SU-DHL-6 (cell line): Measurements from ENCODE around the gene MAPKAPK2.

Experiments
- H2AFZ ChIP-seq: fragments of 200-600 bp; sonication (generic); 2 replicates; pipeline ENCODE4 v1.6.1; 2014; ENCODE audit warnings: low read depth, mild to moderate bottlenecking, moderate library complexity, mixed read lengths, antibody characterized with exemption, low read length; ENCODE audit not compliant: severe bottlenecking
- H3F3A ChIP-seq: fragments of 200-600 bp; shearing (Covaris generic); 2 replicates; pipeline ENCODE4 v1.6.0; 2016; ENCODE audit warnings: antibody characterized with exemption, mild to moderate bottlenecking; ENCODE audit not compliant: insufficient read depth
- H3K27ac ChIP-seq: fragments of 200-600 bp; sonication (generic); 2 replicates; pipeline ENCODE4 v1.5.1; 2016; ENCODE audit warnings: low read depth, mild to moderate bottlenecking, low read length, moderate library complexity, mixed read lengths
- H3K27me3 ChIP-seq: fragments of 200-600 bp; sonication (generic), shearing (Covaris generic); 2 replicates; pipeline ENCODE4 v1.6.0; 2014; ENCODE audit warnings: mild to moderate bottlenecking, low read length
- H3K36me3 ChIP-seq: fragments of 200-600 bp; sonication (generic); 2 replicates; pipeline ENCODE4 v1.6.1; 2014; ENCODE audit warnings: mild to moderate bottlenecking, low read length, mixed read lengths
- H3K4me2 ChIP-seq: fragments of 300-600, 200-600 bp; shearing (Covaris generic), sonication (generic); 2 replicates; pipeline ENCODE4 v1.6.0; 2014; ENCODE audit warnings: low read length, low read depth, mild to moderate bottlenecking; ENCODE audit not compliant: poor library complexity, severe bottlenecking
- H3K4me3 ChIP-seq: fragments of 200-600 bp; sonication (generic); 2 replicates; pipeline ENCODE4 v1.5.1; 2014; ENCODE audit warnings: antibody characterized with exemption, low read length, mild to moderate bottlenecking, mixed read lengths; ENCODE audit not compliant: insufficient read depth, poor library complexity, severe bottlenecking
- H3K79me2 ChIP-seq: fragments of 200-600 bp; sonication (generic); 2 replicates; pipeline ENCODE4 v1.6.1; 2014; ENCODE audit warnings: mild to moderate bottlenecking, low read length, moderate library complexity; ENCODE audit not compliant: insufficient read depth
- H3K9ac ChIP-seq: fragments of 200-600 bp; sonication (generic); 2 replicates; pipeline ENCODE4 v1.7.0; 2014; ENCODE audit warnings: mild to moderate bottlenecking, low read length
- H3K9me2 ChIP-seq: fragments of 200-600 bp; sonication (generic); replicated peaks from 2 replicates; pipeline ENCODE4 v1.6.1; 2014; ENCODE audit warnings: low read length; ENCODE audit not compliant: insufficient read depth
- H3K9me3 ChIP-seq: fragments of 200-600 bp; sonication (generic); 2 replicates; pipeline ENCODE4 v1.6.1; 2014; ENCODE audit warnings: low read length, mixed read lengths; ENCODE audit not compliant: insufficient read depth
- H4K20me1 ChIP-seq: fragments of 200-600 bp; sonication (generic); 2 replicates; pipeline ENCODE4 v1.6.1; 2014; ENCODE audit warnings: low read depth, mild to moderate bottlenecking, antibody characterized with exemption, low read length, moderate library complexity, mixed read lengths
- CTCF ChIP-seq: fragments of 200-600 bp; sonication (generic); IDR thresholded peaks from one replicate; pipeline ENCODE4 v1.5.1; 2017; ENCODE audit warnings: antibody characterized with exemption, mild to moderate bottlenecking, low read length, moderate library complexity; ENCODE audit not compliant: insufficient read depth, poor library complexity, severe bottlenecking
- EZH2phosphoT487 ChIP-seq: fragments of 200-600 bp; sonication (generic), shearing (Covaris generic); conservative IDR thresholded peaks from 2 replicates; pipeline ENCODE4 v1.6.1; 2018; ENCODE audit warnings: mild to moderate bottlenecking, antibody characterized with exemption, low read length, moderate library complexity, mixed read lengths

Gene MAPKAPK2

GRCh38 chr1:206722751-206723461 is 38.2 kb downstream of the MAPKAPK2 start:
- Histone ChIP-seq H3F3A (no peaks in the 10 kb centered on the region), H3K36me3 (no peaks in the 10 kb centered on the region)

GRCh38 chr1:206723462-206723804 is 38.7 kb downstream of the MAPKAPK2 start:
- no peak overlapping the region for H3K27ac ChIP-seq
- no peak overlapping the region for H3K9ac ChIP-seq

More at GRCh38 chr1:206722751-206723461, 38.2 kb downstream of the MAPKAPK2 start:
- H2AFZ ChIP-seq = no peak overlapping the region
- H3K27me3 ChIP-seq = no peaks in the 10 kb centered on the region
- H3K9ac ChIP-seq = no peak overlapping the region
- no peak for TF ChIP-seq CTCF
- TF ChIP-seq EZH2phosphoT487 = no peak
- no peaks in the 10 kb centered on the region for H4K20me1 ChIP-seq
- H3K4me2 ChIP-seq = no peak overlapping the region
- no peak overlapping the region for H3K4me3 ChIP-seq
- no peaks in the 10 kb centered on the region for H3K9me3 ChIP-seq
- H3K27ac ChIP-seq = no peak overlapping the region
- no peaks in the 10 kb centered on the region for H3K9me2 ChIP-seq
- no peaks in the 10 kb centered on the region for H3K79me2 ChIP-seq

GRCh38 chr1:206723805-206724472 is 39.2 kb downstream of the MAPKAPK2 start:
- no peaks in the 10 kb centered on the region for H3K27me3 ChIP-seq
- no peaks in the 10 kb centered on the region for H3F3A ChIP-seq
- no peak overlapping the region for H2AFZ ChIP-seq
- no peak overlapping the region for H3K9ac ChIP-seq
- H4K20me1 ChIP-seq = no peaks in the 10 kb centered on the region
- H3K9me3 ChIP-seq = no peaks in the 10 kb centered on the region
- no peaks in the 10 kb centered on the region for H3K36me3 ChIP-seq
- TF ChIP-seq CTCF = no peak
- TF ChIP-seq EZH2phosphoT487 = no peak
- H3K4me3 ChIP-seq = no peak overlapping the region
- no peak overlapping the region for H3K4me2 ChIP-seq
- no peak overlapping the region for H3K27ac ChIP-seq
- no peaks in the 10 kb centered on the region for H3K9me2 ChIP-seq
- H3K79me2 ChIP-seq = no peaks in the 10 kb centered on the region

More at GRCh38 chr1:206723462-206723804, 38.7 kb downstream of the MAPKAPK2 start:
- no peaks in the 10 kb centered on the region for H3K27me3 ChIP-seq
- H3K4me2 ChIP-seq = no peak overlapping the region
- no peaks in the 10 kb centered on the region for H3K36me3 ChIP-seq
- no peaks in the 10 kb centered on the region for H3K9me3 ChIP-seq
- H3K9me2 ChIP-seq = no peaks in the 10 kb centered on the region
- no peak overlapping the region for H3K4me3 ChIP-seq
- H4K20me1 ChIP-seq = no peaks in the 10 kb centered on the region
- H2AFZ ChIP-seq = no peak overlapping the region
- no peaks in the 10 kb centered on the region for H3K79me2 ChIP-seq
- H3F3A ChIP-seq = no peaks in the 10 kb centered on the region
- TF ChIP-seq EZH2phosphoT487 = no peak
- no peak for TF ChIP-seq CTCF
